ENCODE results near the gene LDAH.

DNA sequence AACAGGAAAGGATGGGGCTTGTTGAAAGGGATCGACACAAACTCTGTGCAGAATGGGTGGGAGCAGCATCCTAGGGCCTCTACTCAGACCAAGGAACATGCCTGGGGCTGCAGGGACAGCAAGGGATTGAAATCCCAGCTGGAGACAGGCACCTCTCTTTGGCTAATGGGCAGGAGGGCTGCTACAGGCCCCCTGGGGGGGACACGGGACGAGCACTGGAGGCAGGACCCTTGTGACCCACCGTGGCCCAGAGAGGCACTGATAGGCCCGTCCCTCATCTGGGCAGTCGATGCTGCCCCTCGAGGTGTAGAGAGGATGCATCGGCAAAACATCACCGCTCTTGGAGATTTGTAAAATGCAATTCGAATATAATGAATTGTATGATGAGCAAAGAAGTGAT is 177.1 kb downstream of the LDAH start:
- TF ChIP-seq, protein P1, sequence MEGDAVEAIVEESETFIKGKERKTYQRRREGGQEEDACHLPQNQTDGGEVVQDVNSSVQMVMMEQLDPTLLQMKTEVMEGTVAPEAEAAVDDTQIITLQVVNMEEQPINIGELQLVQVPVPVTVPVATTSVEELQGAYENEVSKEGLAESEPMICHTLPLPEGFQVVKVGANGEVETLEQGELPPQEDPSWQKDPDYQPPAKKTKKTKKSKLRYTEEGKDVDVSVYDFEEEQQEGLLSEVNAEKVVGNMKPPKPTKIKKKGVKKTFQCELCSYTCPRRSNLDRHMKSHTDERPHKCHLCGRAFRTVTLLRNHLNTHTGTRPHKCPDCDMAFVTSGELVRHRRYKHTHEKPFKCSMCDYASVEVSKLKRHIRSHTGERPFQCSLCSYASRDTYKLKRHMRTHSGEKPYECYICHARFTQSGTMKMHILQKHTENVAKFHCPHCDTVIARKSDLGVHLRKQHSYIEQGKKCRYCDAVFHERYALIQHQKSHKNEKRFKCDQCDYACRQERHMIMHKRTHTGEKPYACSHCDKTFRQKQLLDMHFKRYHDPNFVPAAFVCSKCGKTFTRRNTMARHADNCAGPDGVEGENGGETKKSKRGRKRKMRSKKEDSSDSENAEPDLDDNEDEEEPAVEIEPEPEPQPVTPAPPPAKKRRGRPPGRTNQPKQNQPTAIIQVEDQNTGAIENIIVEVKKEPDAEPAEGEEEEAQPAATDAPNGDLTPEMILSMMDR (IDR thresholded peaks at IDR 0.05; ENCODE audit: low read length): no peak
- no peak for TF ChIP-seq EZH2phosphoT487 (IDR thresholded peaks at IDR 0.05; ENCODE audit: low read length)
